ENCODE measurements around the gene UBE2B.
A peak's percentile ranks its signal among the peaks of the same experiment; 100 is the strongest.

The UBE2B gene

DNA sequence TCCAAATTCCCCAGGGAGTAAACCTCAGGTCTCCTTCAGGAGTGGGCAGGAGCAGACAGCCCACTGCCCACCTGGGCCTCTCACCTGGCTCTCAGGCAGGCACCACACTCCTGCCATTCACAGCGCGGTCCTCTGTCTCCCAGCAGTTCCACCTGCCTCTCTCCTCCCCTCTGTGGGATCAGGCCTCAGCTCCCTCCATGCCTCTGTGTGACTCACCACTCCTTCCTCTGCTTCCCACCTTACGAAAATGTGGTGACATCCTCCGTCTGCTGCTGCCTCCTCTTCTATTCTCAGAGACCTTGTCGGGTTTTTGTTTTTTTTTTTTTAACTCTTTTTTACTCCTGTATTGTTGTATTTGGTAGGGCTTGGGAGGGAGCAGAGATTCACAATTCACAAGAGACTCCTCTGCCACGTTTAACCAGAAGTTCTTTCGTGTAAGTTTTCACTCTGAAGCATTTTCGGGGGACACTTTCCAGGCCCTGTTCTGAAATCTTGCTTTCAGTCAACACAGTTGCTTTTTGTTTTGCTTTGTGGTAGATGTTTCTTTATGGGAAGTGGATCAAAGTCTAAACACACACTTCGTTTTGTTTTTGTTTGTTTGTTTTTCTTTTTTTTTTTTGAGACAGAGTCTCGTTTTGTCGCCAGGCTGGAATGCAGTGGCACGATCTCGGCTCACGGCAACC is 61.4 kb downstream of the UBE2B start:
- TF ChIP-seq ZFP3 (CRISPR knock-in tag; IDR thresholded peaks at IDR 0.05) (no peak), SNAI2 (CRISPR knock-in tag; IDR thresholded peaks at IDR 0.05) (no peak), ZNF8 (CRISPR knock-in tag; IDR thresholded peaks at IDR 0.05) (no peak), ZFP30 (CRISPR knock-in tag; IDR thresholded peaks at IDR 0.05) (no peak), ARNTL (CRISPR knock-in tag; IDR thresholded peaks at IDR 0.05; ENCODE audit: borderline replicate concordance, low read depth) (no peak)
- no peak for ATAC-seq

DNA sequence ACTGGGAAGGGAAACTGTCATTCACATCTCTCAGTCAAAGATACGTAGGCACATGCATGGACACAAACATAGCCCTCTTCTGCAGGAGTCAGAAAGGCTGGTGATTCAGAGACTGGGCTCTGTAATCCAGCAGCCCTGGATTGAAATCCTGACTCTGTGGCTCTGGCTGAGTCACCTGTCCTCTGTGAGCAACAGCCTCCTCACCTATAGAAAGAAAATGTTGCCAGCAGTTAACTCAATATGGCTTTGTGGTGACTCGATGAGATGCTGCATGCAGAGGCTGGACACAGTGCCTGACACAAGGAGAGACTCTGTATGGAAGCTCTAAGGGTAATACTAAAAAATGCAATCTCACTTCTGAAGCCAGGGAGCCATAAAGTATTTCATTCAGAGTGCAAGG is 64.2 kb downstream of the UBE2B start:
- no peak for ATAC-seq
- TF ChIP-seq PPARA (CRISPR knock-in tag; IDR thresholded peaks at IDR 0.05; ENCODE audit: borderline replicate concordance), result no peak
- no peak for TF ChIP-seq POU6F1 (CRISPR knock-in tag; IDR thresholded peaks at IDR 0.05; ENCODE audit: borderline replicate concordance, low read depth)
- TF ChIP-seq ZC3H10 (CRISPR knock-in tag; IDR thresholded peaks at IDR 0.05), result no peak
- no peak for TF ChIP-seq RARB (CRISPR knock-in tag; IDR thresholded peaks at IDR 0.05)
- TF ChIP-seq PATZ1 (CRISPR knock-in tag; IDR thresholded peaks at IDR 0.05; ENCODE audit: borderline replicate concordance), result no peak
- no peak for TF ChIP-seq ZFP30 (CRISPR knock-in tag; IDR thresholded peaks at IDR 0.05)
- no peak for TF ChIP-seq CSRNP3 (CRISPR knock-in tag; IDR thresholded peaks at IDR 0.05)

- TF ChIP-seq ZFP3 (CRISPR knock-in tag; IDR thresholded peaks at IDR 0.05) (peak; percentile 29; the same call in 1 of the 2 replicates), RARB (CRISPR knock-in tag; IDR thresholded peaks at IDR 0.05) (0 out of 2 replicates have a peak, but pooled peaks have one; percentile 6), ZC3H10 (CRISPR knock-in tag; IDR thresholded peaks at IDR 0.05) (0 out of 2 replicates have a peak, but pooled peaks have one; percentile 6), PPARA (CRISPR knock-in tag; IDR thresholded peaks at IDR 0.05; ENCODE audit: borderline replicate concordance) (no peak), GLIS3 (CRISPR knock-in tag; IDR thresholded peaks at IDR 0.05) (no peak), BACH2 (CRISPR knock-in tag; IDR thresholded peaks at IDR 0.05; ENCODE audit: borderline replicate concordance) (no peak)
- ATAC-seq, result peak; percentile 74
Observed at GRCh38 chr5:134436523-134437339, 65.4 kb downstream of the UBE2B start.

GRCh38 chr5:134437340-134437846 is 66.0 kb downstream of the UBE2B start:
- no peak for ATAC-seq

GRCh38 chr5:134437847-134438581 is 66.6 kb downstream of the UBE2B start:
- peak; percentile 51 for ATAC-seq

More at GRCh38 chr5:134437340-134437846, 66.0 kb downstream of the UBE2B start:
- TF ChIP-seq, protein P1, sequence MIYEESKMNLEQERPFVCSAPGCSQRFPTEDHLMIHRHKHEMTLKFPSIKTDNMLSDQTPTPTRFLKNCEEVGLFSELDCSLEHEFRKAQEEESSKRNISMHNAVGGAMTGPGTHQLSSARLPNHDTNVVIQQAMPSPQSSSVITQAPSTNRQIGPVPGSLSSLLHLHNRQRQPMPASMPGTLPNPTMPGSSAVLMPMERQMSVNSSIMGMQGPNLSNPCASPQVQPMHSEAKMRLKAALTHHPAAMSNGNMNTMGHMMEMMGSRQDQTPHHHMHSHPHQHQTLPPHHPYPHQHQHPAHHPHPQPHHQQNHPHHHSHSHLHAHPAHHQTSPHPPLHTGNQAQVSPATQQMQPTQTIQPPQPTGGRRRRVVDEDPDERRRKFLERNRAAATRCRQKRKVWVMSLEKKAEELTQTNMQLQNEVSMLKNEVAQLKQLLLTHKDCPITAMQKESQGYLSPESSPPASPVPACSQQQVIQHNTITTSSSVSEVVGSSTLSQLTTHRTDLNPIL (CRISPR knock-in tag; IDR thresholded peaks at IDR 0.05; ENCODE audit: low read depth), result no peak

More at GRCh38 chr5:134437847-134438581, 66.6 kb downstream of the UBE2B start:
- TF ChIP-seq TOX (CRISPR knock-in tag; IDR thresholded peaks at IDR 0.05; ENCODE audit: borderline replicate concordance) (no peak), POU6F1 (CRISPR knock-in tag; IDR thresholded peaks at IDR 0.05; ENCODE audit: borderline replicate concordance, low read depth) (no peak), BACH2 (CRISPR knock-in tag; IDR thresholded peaks at IDR 0.05; ENCODE audit: borderline replicate concordance) (no peak), ARNTL (CRISPR knock-in tag; IDR thresholded peaks at IDR 0.05; ENCODE audit: borderline replicate concordance, low read depth) (no peak), ZFP30 (CRISPR knock-in tag; IDR thresholded peaks at IDR 0.05) (no peak), ZFP3 (CRISPR knock-in tag; IDR thresholded peaks at IDR 0.05) (no peak), ZNF70 (CRISPR knock-in tag; IDR thresholded peaks at IDR 0.05) (no peak), ZNF565 (CRISPR knock-in tag; conservative IDR thresholded peaks at IDR 0.05; ENCODE audit: low read depth) (no peak), RARB (CRISPR knock-in tag; IDR thresholded peaks at IDR 0.05) (no peak)
